Breast epithelium (tissue), 3 donors: ENCODE results near the gene KRTAP10-5.

ENCODE experiments used
- POLR2A ChIP-seq: fragments of 450-650 bp; IDR thresholded peaks from one replicate; pipeline ENCODE4 v1.6.1; 2016; ENCODE audit warnings: antibody characterized with exemption, mild to moderate bottlenecking, moderate library complexity
- POLR2AphosphoS5 ChIP-seq, 3 donors: sonication (generic); formaldehyde crosslinking; IDR thresholded peaks; one replicate each; pipeline ENCODE4 v1.6.1; 2017; ENCODE audit warnings: antibody characterized with exemption in 3 of 3
- TF ChIP-seq, protein P1 (sequence below), 3 donors: fragments of 450-650 bp; IDR thresholded peaks; one replicate each; pipeline ENCODE4 v1.5.1; 2016 to 2017; ENCODE audit warnings: antibody characterized with exemption in 3 of 3, mild to moderate bottlenecking in 3 of 3, moderate library complexity in 3 of 3

GRCh38 chr21:44623575-44623974 is 43.2 kb upstream of the KRTAP10-5 start:
- TF ChIP-seq, protein P1, sequence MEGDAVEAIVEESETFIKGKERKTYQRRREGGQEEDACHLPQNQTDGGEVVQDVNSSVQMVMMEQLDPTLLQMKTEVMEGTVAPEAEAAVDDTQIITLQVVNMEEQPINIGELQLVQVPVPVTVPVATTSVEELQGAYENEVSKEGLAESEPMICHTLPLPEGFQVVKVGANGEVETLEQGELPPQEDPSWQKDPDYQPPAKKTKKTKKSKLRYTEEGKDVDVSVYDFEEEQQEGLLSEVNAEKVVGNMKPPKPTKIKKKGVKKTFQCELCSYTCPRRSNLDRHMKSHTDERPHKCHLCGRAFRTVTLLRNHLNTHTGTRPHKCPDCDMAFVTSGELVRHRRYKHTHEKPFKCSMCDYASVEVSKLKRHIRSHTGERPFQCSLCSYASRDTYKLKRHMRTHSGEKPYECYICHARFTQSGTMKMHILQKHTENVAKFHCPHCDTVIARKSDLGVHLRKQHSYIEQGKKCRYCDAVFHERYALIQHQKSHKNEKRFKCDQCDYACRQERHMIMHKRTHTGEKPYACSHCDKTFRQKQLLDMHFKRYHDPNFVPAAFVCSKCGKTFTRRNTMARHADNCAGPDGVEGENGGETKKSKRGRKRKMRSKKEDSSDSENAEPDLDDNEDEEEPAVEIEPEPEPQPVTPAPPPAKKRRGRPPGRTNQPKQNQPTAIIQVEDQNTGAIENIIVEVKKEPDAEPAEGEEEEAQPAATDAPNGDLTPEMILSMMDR (IDR thresholded peaks at IDR 0.05), result no peak
- TF ChIP-seq POLR2A (no peak), POLR2AphosphoS5 (IDR thresholded peaks at IDR 0.05) (no peak)
